Measurements from ENCODE around the gene PDE6A.

PDE6A gene

GRCh38 chr5:149944666-149945065 lies at the start of gene PDE6A:
Gene PDE6A, minus strand, starts transcription at chr5:149944793. Its CDS starts 120 bp downstream, at chr5:149944673.
- no peak for DNase-seq (ENCODE audit: low read depth)

DNA sequence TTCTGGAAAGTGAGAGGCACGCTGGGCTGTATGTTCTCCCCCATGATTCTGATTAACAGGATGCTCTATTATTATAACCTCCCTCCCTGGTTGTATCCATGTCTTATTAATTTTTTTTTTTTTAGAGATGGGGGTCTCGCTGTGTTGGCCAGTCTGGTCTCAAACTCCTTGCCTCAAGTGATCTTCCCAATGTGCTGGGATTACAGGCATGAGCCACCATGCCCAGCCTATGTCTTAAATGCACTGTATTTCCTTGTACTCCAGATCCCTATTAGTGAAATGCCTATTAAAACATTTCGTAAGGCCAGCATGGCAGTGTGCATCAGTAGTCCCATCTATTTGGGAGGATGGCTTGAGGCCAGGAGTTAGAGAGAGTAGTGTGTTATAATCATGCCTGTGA lies 48.9 kb upstream of the PDE6A start:
- no peak for DNase-seq (ENCODE audit: low read depth)

GRCh38 chr5:149990518-149991376 lies 46.2 kb upstream of the PDE6A start:
- DNase-seq (ENCODE audit: low read depth) = peak; percentile 40

DNA sequence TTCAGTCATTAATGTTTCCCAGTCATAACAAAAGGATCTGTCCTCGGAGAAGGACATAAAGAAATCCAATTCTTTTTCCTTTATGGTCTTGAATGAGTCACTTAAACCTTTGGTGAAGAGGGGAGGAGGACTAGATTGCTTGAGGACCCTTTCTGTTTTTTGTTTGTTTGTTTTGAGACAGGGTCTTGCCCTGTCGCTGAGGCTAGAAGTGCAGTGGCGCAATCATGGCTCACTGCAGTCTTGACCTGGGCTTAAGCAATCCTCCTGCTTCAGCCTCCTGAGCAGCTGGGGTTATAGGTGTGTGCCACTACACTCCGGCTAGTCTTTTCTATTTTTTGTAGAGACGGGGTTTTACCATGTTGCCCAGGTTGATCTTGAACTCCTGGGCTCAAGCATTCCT lies 43.5 kb upstream of the PDE6A start:
- DNase-seq (ENCODE audit: low read depth) = no peak

DNA sequence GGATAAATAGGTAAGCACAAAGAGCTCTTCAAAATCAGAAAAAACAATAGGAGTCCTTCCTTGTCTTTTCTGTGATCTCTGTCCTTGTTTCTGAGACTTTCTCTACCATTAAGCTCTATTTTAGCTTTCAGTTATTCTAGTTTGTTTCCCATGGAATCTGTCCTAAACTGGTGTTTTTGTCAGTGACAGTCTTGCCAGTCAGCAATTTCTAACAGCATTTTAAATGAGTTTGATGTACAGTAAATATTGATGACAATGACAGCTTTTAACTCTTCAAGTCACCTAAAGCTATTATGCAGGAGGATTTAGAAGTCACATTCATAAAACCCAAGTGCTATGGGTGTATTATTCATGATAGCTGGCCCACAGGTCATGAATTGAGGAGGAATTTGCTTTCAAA lies 37.9 kb upstream of the PDE6A start:
- no peak for DNase-seq (ENCODE audit: low read depth)

- no peak for DNase-seq (ENCODE audit: low read depth)
Observed at GRCh38 chr5:149981206-149981605, 36.6 kb upstream of the PDE6A start.

GRCh38 chr5:149979896-149980295 lies 35.3 kb upstream of the PDE6A start:
- no peak for DNase-seq (ENCODE audit: low read depth)

- DNase-seq (ENCODE audit: low read depth) = no peak
Observed at GRCh38 chr5:149975409-149975808, 30.8 kb upstream of the PDE6A start.

GRCh38 chr5:149969181-149969930 lies 24.8 kb upstream of the PDE6A start:
- DNase-seq (ENCODE audit: low read depth) = no peak

DNA sequence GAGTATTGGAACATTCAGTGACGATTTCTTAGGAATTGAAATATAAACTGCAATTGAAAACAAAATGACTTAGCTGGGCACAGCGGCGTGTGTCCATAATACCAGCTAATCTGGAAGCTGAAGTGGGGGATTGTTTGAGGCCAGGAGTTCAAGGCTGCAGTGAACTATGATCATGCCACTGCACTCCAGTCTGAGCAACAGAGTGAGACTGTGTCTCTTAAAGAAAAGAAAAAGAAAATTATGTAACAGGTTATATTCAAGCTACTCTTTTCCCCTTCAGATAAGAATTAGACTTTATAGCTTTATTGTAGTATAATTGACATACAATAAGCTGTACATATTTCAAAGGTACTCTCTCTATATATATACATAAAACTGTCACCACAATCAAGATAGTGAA lies 22.4 kb upstream of the PDE6A start:
- no peak for DNase-seq (ENCODE audit: low read depth)

- no peak for DNase-seq (ENCODE audit: low read depth)
Observed at GRCh38 chr5:149963729-149964128, 19.1 kb upstream of the PDE6A start.

DNA sequence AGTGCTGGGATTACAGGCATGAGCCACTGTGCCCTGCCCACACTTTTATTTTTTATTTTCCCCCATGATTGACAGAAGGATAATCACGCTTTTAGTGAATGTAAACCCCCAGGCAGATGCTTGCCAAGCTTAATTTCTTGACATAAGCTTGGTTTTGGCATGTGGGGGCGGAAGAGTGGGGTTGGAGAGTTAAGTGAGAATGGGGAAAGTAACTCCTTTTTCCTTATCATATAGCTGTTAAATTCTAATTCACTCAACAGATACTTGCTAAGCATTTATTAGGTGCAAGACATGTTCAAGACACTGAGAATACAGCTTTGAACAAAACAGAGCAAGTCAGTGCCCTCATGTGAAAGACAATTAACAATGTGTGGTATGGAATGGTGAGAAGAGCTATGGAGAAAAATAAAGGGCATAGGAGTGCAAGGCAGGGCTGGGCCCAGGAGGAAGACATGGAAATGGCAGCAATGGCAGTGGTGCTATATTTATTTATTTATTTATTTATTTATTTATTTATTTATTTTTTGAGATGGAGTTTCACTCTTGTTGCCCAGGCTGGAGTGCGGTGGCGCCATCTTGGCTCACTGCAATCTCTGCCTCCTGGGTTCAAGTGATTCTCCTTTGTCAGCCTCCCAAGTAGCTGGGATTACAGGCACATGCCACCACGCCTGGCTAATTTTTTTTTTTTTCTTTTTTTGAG lies 18.2 kb upstream of the PDE6A start:
- no peak for DNase-seq (ENCODE audit: low read depth)

DNA sequence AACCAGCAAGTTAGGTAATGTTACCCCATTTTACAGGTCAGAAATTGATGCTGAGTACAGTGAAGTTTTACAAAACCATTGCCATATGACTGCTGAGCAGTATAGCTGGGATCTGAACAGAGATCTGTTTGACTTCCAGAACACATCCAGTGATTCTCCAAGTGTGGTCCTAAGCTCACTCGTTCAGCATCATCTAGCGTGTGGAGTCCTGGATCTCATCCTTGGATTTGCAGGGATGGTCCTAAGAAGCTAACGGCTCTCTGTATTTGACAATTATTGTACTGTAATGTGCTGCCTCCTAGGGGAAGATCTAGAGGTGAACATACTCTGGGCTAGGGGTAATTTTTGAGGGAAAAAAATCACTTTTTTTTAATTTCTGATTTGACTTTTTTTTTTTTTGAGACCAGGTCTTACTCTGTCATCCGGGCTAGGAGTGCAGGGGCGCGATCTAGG lies 17.4 kb upstream of the PDE6A start:
- DNase-seq (ENCODE audit: low read depth) = peak; percentile 34

- no peak for DNase-seq (ENCODE audit: low read depth)
Observed at GRCh38 chr5:149961186-149961685, 16.6 kb upstream of the PDE6A start.

DNA sequence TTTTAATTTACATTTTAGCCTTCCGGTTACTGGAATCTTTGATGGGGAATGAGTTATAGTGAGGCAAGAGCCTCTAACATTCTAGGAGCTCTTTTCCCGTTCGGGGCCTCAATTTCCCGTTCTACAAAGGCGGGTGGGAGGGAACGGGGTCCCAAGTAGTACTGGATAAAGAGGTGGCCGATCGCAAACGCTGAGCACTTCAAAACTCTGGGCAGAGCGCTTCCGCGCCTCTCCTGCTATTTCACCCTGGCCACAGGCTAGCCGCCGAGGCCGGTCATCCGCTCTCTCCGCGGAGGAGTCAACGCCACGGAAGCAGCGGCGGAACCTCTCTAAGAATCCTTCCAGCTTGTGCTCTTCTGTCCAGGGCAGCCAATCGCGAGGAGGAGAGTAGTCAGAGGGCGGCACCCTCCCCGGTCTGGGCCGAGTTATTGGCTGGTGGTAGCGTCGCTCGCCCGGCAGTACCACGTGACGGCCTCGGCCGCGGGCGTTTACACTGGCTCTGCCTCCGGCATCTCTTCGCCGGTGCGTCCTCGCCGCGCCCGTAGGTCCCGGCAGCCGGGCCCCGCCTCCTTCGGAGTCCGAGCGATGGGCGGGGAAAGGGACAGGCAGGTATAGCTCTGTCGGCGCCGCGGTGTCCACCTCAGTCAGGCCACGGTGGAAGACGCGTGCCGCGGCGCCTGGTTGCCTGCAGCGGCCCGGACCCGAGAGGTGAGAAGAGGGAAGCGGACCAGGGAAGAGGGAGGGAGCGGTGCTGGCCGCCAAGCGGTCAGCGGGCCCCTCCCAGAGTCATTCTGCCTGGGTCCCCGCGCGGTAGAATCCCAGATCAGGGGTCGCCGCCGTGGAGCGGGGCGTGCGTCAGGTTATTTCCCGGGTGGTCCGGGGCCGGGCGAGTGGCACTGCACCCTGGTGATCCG lies 15.9 kb upstream of the PDE6A start, which contains the start of gene SLC26A2:
TSS of gene SLC26A2 (plus strand) at position 487 of the 914 bp plus-strand sequence. CDS start 16,895 bp downstream, outside the sequence.
- DNase-seq (ENCODE audit: low read depth) = peak; percentile 95

GRCh38 chr5:149959406-149960236 lies 15.0 kb upstream of the PDE6A start:
- DNase-seq (ENCODE audit: low read depth) = peak; percentile 43

- DNase-seq (ENCODE audit: low read depth) = no peak
Observed at GRCh38 chr5:149957855-149958254, 13.3 kb upstream of the PDE6A start.

DNA sequence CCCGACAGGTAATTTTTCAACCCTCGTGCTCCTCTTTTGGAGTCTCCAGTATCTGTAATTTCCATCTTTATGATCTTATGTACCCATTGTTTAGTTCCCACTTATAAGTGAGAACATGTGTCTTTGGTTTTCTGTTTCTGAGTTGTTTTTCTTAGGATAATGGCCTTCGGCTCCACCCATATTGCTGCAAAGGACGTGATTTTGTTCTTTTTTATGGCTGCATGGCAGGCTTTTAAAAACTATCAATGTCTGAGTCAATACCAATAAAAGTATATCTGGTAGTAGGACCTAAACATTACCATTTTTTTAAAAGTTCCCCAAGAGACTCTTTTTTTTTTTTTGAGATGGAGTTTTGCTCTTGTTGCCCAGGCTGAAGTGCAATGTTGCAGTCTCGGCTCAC lies 12.1 kb upstream of the PDE6A start:
- DNase-seq (ENCODE audit: low read depth) = no peak

DNA sequence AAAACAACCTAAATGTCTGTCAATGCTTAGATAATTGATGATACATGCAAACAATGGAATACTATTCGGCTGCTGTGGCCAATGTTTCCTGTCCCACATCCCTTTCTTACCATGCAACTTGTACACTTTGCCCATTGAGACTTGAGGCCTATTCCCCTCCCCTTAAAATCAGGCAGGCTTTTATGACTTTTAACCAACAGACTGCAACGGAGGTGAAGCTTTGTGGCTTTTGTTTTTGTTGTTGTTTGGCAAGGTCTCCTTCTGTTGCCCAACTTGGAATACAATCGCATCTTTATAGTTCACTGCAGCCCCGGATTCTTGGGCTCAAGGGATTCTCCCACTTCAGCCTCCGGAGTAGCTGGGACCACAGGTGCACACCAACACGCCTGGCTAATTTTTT lies 10.2 kb upstream of the PDE6A start:
- DNase-seq (ENCODE audit: low read depth) = no peak

- DNase-seq (ENCODE audit: low read depth) = no peak
Observed at GRCh38 chr5:149953436-149954121, 9.0 kb upstream of the PDE6A start.

Data from non-pigmented ciliary epithelial cell (primary cell).